ENCODE data around the gene TMEM38B.

DNA sequence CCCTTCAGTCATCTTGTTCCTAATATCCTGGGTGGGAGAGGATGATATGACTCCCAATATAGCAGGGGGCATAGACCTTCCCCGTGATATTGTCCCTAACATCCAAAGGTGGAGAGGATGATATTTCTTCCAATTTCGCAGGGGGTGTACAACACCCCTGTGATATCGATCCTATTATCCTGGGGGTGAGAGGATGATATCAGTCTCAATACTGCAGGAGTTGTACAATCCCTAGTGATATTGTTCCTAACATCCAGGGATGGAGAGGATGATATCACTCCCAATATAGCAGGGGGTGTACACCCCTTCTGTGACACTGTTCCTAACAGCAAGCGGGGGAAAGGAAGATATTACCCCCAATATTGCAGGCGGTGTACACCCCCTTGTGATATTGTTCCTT lies 122.6 kb downstream of the TMEM38B start:
- no peak for TF ChIP-seq POLR2A (IDR thresholded peaks at IDR 0.05)
- TF ChIP-seq, protein P1, sequence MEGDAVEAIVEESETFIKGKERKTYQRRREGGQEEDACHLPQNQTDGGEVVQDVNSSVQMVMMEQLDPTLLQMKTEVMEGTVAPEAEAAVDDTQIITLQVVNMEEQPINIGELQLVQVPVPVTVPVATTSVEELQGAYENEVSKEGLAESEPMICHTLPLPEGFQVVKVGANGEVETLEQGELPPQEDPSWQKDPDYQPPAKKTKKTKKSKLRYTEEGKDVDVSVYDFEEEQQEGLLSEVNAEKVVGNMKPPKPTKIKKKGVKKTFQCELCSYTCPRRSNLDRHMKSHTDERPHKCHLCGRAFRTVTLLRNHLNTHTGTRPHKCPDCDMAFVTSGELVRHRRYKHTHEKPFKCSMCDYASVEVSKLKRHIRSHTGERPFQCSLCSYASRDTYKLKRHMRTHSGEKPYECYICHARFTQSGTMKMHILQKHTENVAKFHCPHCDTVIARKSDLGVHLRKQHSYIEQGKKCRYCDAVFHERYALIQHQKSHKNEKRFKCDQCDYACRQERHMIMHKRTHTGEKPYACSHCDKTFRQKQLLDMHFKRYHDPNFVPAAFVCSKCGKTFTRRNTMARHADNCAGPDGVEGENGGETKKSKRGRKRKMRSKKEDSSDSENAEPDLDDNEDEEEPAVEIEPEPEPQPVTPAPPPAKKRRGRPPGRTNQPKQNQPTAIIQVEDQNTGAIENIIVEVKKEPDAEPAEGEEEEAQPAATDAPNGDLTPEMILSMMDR (IDR thresholded peaks at IDR 0.05): no peak

Data from body of pancreas (tissue), 4 donors.